H1 (cell line): Measurements from ENCODE around the gene ANKH.

Experiments used
- BACH1 ChIP-seq: IDR thresholded peaks from 2 replicates; pipeline ENCODE4 v1.6.1; 2012; ENCODE audit warnings: low read length, improper control_type of control experiment
- BCL11A ChIP-seq, 2 experiments: IDR thresholded peaks; one replicate each; pipeline ENCODE4 v1.6.1; 2011; ENCODE audit warnings: low read depth in 2 of 2, low read length in 2 of 2, mild to moderate bottlenecking in 2 of 2
- CBX8 ChIP-seq: fragments of 300-800, 300-1000 bp; sonication (generic); IDR thresholded peaks from 2 replicates; pipeline ENCODE4 v1.7.1; 2016; ENCODE audit warnings: low read depth, low read length, borderline replicate concordance
- CEBPB ChIP-seq: IDR thresholded peaks from 2 replicates; pipeline ENCODE4 v1.6.1; 2012; ENCODE audit warnings: low read depth, low read length
- CHD2 ChIP-seq: IDR thresholded peaks from 2 replicates; pipeline ENCODE4 v1.6.1; 2012; ENCODE audit warnings: low read length, improper control_type of control experiment
- EP300 ChIP-seq, 2 experiments: IDR thresholded peaks; 1 replicate in 1 of 2; 2 replicates in 1 of 2; pipeline ENCODE4 v1.6.1; 2011 to 2012; ENCODE audit warnings: low read depth in 2 of 2, low read length in 2 of 2, mild to moderate bottlenecking in 2 of 2, borderline replicate concordance in 1 of 2, inconsistent platforms in 1 of 2, moderate library complexity in 1 of 2
- HDAC2 ChIP-seq, 2 experiments: fragments of 300-600 bp in 1 of 2; sonication (generic) in 1 of 2; IDR thresholded peaks; 2 replicates each; pipeline ENCODE4 v1.6.1; 2011 to 2012; ENCODE audit warnings: low read depth in 2 of 2, low read length in 2 of 2, mild to moderate bottlenecking in 2 of 2, moderate library complexity in 2 of 2, borderline replicate concordance in 1 of 2, inconsistent platforms in 1 of 2
- MAFK ChIP-seq: IDR thresholded peaks from 2 replicates; pipeline ENCODE4 v1.6.1; 2012; ENCODE audit warnings: low read depth, mild to moderate bottlenecking, improper control_type of control experiment, low read length
- POLR2A ChIP-seq, 2 experiments: IDR thresholded peaks; 1 replicate in 1 of 2; 2 replicates in 1 of 2; pipeline ENCODE4 v1.6.1; 2011; ENCODE audit warnings: low read depth in 2 of 2, low read length in 2 of 2, mild to moderate bottlenecking in 2 of 2; ENCODE audit errors: control extremely low read depth in 1 of 2
- POLR2AphosphoS5 ChIP-seq: IDR thresholded peaks from 2 replicates; pipeline ENCODE4 v1.6.1; 2011; ENCODE audit warnings: low read depth, low read length
- TAF1 ChIP-seq: IDR thresholded peaks from 2 replicates; pipeline ENCODE4 v1.6.1; 2011; ENCODE audit warnings: mild to moderate bottlenecking, low read depth, low read length
- TBP ChIP-seq: IDR thresholded peaks from 2 replicates; pipeline ENCODE4 v1.6.1; 2011; ENCODE audit warnings: low read depth, low read length, improper control_type of control experiment
- TF ChIP-seq, protein P1 (sequence below), 3 experiments: IDR thresholded peaks; 1 replicate in 2 of 3; 2 replicates in 1 of 3; pipeline versions ENCODE4 v1.5.1 to v1.6.1; 2011; ENCODE audit warnings: low read length in 3 of 3, mild to moderate bottlenecking in 3 of 3, inconsistent platforms in 2 of 3, low read depth in 1 of 3, moderate library complexity in 1 of 3; ENCODE audit not compliant: insufficient read depth in 1 of 3; ENCODE audit errors: control extremely low read depth in 1 of 3
- TF ChIP-seq, protein P2 (sequence below): IDR thresholded peaks from 2 replicates; pipeline ENCODE4 v1.6.1; 2012; ENCODE audit warnings: inconsistent platforms

- TF ChIP-seq CEBPB, result no peak
- TF ChIP-seq POLR2AphosphoS5, result no peak
- TF ChIP-seq BCL11A (IDR thresholded peaks at IDR 0.05; ENCODE audit: low read depth in 2 of 2, low read length in 2 of 2), result no peak
- TF ChIP-seq, protein P1, sequence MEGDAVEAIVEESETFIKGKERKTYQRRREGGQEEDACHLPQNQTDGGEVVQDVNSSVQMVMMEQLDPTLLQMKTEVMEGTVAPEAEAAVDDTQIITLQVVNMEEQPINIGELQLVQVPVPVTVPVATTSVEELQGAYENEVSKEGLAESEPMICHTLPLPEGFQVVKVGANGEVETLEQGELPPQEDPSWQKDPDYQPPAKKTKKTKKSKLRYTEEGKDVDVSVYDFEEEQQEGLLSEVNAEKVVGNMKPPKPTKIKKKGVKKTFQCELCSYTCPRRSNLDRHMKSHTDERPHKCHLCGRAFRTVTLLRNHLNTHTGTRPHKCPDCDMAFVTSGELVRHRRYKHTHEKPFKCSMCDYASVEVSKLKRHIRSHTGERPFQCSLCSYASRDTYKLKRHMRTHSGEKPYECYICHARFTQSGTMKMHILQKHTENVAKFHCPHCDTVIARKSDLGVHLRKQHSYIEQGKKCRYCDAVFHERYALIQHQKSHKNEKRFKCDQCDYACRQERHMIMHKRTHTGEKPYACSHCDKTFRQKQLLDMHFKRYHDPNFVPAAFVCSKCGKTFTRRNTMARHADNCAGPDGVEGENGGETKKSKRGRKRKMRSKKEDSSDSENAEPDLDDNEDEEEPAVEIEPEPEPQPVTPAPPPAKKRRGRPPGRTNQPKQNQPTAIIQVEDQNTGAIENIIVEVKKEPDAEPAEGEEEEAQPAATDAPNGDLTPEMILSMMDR (IDR thresholded peaks at IDR 0.05; ENCODE audit: control extremely low read depth in 1 of 3, insufficient read depth in 1 of 3, low read depth in 1 of 3, low read length in 3 of 3), result no peak
- TF ChIP-seq, protein P2, sequence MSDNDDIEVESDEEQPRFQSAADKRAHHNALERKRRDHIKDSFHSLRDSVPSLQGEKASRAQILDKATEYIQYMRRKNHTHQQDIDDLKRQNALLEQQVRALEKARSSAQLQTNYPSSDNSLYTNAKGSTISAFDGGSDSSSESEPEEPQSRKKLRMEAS, result no peak
- no peak for TF ChIP-seq EP300 (IDR thresholded peaks at IDR 0.05; ENCODE audit: borderline replicate concordance in 1 of 2, low read depth in 2 of 2, low read length in 2 of 2)
- TF ChIP-seq TBP, result no peak
- no peak for TF ChIP-seq MAFK
- no peak for TF ChIP-seq TAF1
- no peak for TF ChIP-seq POLR2A (IDR thresholded peaks at IDR 0.05; ENCODE audit: control extremely low read depth in 1 of 2, low read depth in 2 of 2, low read length in 2 of 2)
- no peak for TF ChIP-seq HDAC2 (IDR thresholded peaks at IDR 0.05; ENCODE audit: borderline replicate concordance in 1 of 2, low read depth in 2 of 2, low read length in 2 of 2)
- no peak for TF ChIP-seq BACH1
- no peak for TF ChIP-seq CBX8
- no peak for TF ChIP-seq CHD2
Measured at GRCh38 chr5:14768508-14769365, 102.8 kb downstream of the ANKH start.
